Prostate gland (tissue), 2 donors: ENCODE data around the gene MYO9B.

Experiments
- POLR2A ChIP-seq: fragments of 450-650 bp; IDR thresholded peaks from one replicate; pipeline ENCODE4 v1.6.1; 2016; ENCODE audit warnings: antibody characterized with exemption, mild to moderate bottlenecking
- POLR2AphosphoS5 ChIP-seq: sonication (generic); formaldehyde crosslinking; IDR thresholded peaks from one replicate; pipeline ENCODE4 v1.6.1; 2017; ENCODE audit warnings: antibody characterized with exemption
- TF ChIP-seq, protein P1 (sequence below), 4 experiments: fragments of 200-600 bp in 2 of 4; fragments of 450-650 bp in 2 of 4; sonication (generic) in 2 of 4; IDR thresholded peaks; 1 replicate in 3 of 4; 2 replicates in 1 of 4; pipeline ENCODE4 v1.5.1; 2016 to 2019; ENCODE audit warnings: antibody characterized with exemption in 4 of 4, mild to moderate bottlenecking in 2 of 4, moderate library complexity in 2 of 4

- TF ChIP-seq, protein P1, sequence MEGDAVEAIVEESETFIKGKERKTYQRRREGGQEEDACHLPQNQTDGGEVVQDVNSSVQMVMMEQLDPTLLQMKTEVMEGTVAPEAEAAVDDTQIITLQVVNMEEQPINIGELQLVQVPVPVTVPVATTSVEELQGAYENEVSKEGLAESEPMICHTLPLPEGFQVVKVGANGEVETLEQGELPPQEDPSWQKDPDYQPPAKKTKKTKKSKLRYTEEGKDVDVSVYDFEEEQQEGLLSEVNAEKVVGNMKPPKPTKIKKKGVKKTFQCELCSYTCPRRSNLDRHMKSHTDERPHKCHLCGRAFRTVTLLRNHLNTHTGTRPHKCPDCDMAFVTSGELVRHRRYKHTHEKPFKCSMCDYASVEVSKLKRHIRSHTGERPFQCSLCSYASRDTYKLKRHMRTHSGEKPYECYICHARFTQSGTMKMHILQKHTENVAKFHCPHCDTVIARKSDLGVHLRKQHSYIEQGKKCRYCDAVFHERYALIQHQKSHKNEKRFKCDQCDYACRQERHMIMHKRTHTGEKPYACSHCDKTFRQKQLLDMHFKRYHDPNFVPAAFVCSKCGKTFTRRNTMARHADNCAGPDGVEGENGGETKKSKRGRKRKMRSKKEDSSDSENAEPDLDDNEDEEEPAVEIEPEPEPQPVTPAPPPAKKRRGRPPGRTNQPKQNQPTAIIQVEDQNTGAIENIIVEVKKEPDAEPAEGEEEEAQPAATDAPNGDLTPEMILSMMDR (IDR thresholded peaks at IDR 0.05), result no peak
- TF ChIP-seq POLR2AphosphoS5 (no peak), POLR2A (no peak)
These were observed 1.5 kb upstream of the MYO9B start for GRCh38 chr19:17073869-17074633.
